Mesenchymal stem cell (in vitro differentiated cells and primary cell): Measurements from ENCODE around the gene MSI2.

Experiments used
- DNase-seq: peaks from one replicate; pipeline ENCODE4 v3.0.0-alpha.2; 2013
- H2AFZ ChIP-seq: one replicate; pipeline ENCODE4 v1.6.1; 2013; ENCODE audit warnings: low read depth, mild to moderate bottlenecking, control low read depth, inconsistent platforms, low read length, moderate library complexity
- H2AK5ac ChIP-seq: 2 replicates; pipeline ENCODE4 v1.6.1; 2013; ENCODE audit warnings: low read length, moderate library complexity, mild to moderate bottlenecking, inconsistent platforms; ENCODE audit not compliant: severe bottlenecking
- H2BK120ac ChIP-seq: one replicate; pipeline ENCODE4 v1.6.1; 2013; ENCODE audit warnings: low read depth, mild to moderate bottlenecking, inconsistent platforms, low read length, moderate library complexity
- H2BK12ac ChIP-seq, 2 experiments: one replicate each; pipeline ENCODE4 v1.6.1; 2013; ENCODE audit warnings: inconsistent platforms in 2 of 2, low read length in 2 of 2, mild to moderate bottlenecking in 2 of 2, moderate library complexity in 2 of 2, control low read depth in 1 of 2
- H2BK15ac ChIP-seq: one replicate; pipeline ENCODE4 v1.6.1; 2013; ENCODE audit warnings: mild to moderate bottlenecking, low read depth, inconsistent platforms; ENCODE audit not compliant: poor library complexity, severe bottlenecking
- H2BK5ac ChIP-seq: 2 replicates; pipeline ENCODE4 v1.6.1; 2013; ENCODE audit warnings: low read depth, mild to moderate bottlenecking, low read length, control low read depth, inconsistent platforms; ENCODE audit not compliant: poor library complexity, severe bottlenecking
- H3K14ac ChIP-seq, 2 experiments: one replicate each; pipeline ENCODE4 v1.6.1; 2013; ENCODE audit warnings: inconsistent platforms in 2 of 2, low read length in 2 of 2, control low read depth in 1 of 2, mild to moderate bottlenecking in 1 of 2, moderate library complexity in 1 of 2
- H3K18ac ChIP-seq, 2 experiments: one replicate each; pipeline ENCODE4 v1.6.1; 2013; ENCODE audit warnings: inconsistent platforms in 2 of 2, low read length in 2 of 2, control low read depth in 1 of 2, low read depth in 1 of 2, mild to moderate bottlenecking in 1 of 2
- H3K23ac ChIP-seq, 2 experiments: one replicate each; pipeline ENCODE4 v1.6.1; 2013; ENCODE audit warnings: inconsistent platforms in 2 of 2, low read length in 2 of 2, mild to moderate bottlenecking in 2 of 2, moderate library complexity in 2 of 2, control low read depth in 1 of 2
- H3K27ac ChIP-seq: 2 replicates; pipeline ENCODE4 v1.5.1; 2013; ENCODE audit warnings: mild to moderate bottlenecking, moderate library complexity, low read length, control low read depth, inconsistent platforms; ENCODE audit not compliant: poor library complexity, severe bottlenecking
- H3K27me3 ChIP-seq, 2 experiments: 2 replicates each; pipeline versions ENCODE4 v1.6.1 to v1.7.0; 2013; ENCODE audit warnings: low read length in 2 of 2, mild to moderate bottlenecking in 2 of 2, moderate library complexity in 2 of 2, control low read depth in 1 of 2, inconsistent platforms in 1 of 2; ENCODE audit not compliant: control insufficient read depth in 1 of 2, insufficient read depth in 1 of 2
- H3K36me3 ChIP-seq, 2 experiments: 2 replicates each; pipeline versions ENCODE4 v1.6.1 to v1.7.0; 2013; ENCODE audit warnings: low read length in 2 of 2, control low read depth in 1 of 2, inconsistent platforms in 1 of 2, low read depth in 1 of 2, mild to moderate bottlenecking in 1 of 2; ENCODE audit not compliant: insufficient read depth in 2 of 2, control insufficient read depth in 1 of 2
- H3K4ac ChIP-seq, 2 experiments: one replicate each; pipeline ENCODE4 v1.6.1; 2013; ENCODE audit warnings: inconsistent platforms in 2 of 2, low read length in 2 of 2, mild to moderate bottlenecking in 2 of 2, moderate library complexity in 2 of 2, control low read depth in 1 of 2, low read depth in 1 of 2
- H3K4me1 ChIP-seq: 2 replicates; pipeline ENCODE4 v1.6.1; 2013; ENCODE audit warnings: low read depth, low read length, control low read depth; ENCODE audit not compliant: control insufficient read depth, insufficient read depth
- H3K4me2 ChIP-seq: 2 replicates; pipeline ENCODE4 v1.6.1; 2013; ENCODE audit warnings: low read length, mild to moderate bottlenecking, inconsistent platforms; ENCODE audit not compliant: poor library complexity, severe bottlenecking
- H3K4me3 ChIP-seq, 2 experiments: 2 replicates each; pipeline versions ENCODE4 v1.5.1 to v1.7.0; 2013; ENCODE audit warnings: low read length in 2 of 2, mild to moderate bottlenecking in 2 of 2, control low read depth in 1 of 2, low read depth in 1 of 2; ENCODE audit not compliant: insufficient read depth in 1 of 2
- H3K79me1 ChIP-seq: replicated peaks from 2 replicates; pipeline ENCODE4 v1.6.1; 2013; ENCODE audit warnings: mild to moderate bottlenecking, control low read depth, low read length, inconsistent platforms; ENCODE audit not compliant: poor library complexity, severe bottlenecking
- H3K9ac ChIP-seq: 2 replicates; pipeline ENCODE4 v1.7.0; 2013; ENCODE audit warnings: mild to moderate bottlenecking, low read length, moderate library complexity
- H3K9me3 ChIP-seq: 2 replicates; pipeline ENCODE4 v1.7.0; 2013; ENCODE audit warnings: mild to moderate bottlenecking, low read length; ENCODE audit not compliant: control insufficient read depth
- H4K8ac ChIP-seq: one replicate; pipeline ENCODE4 v1.6.1; 2013; ENCODE audit warnings: inconsistent platforms, mild to moderate bottlenecking, low read length, moderate library complexity
- H4K91ac ChIP-seq: one replicate; pipeline ENCODE4 v1.6.1; 2013; ENCODE audit warnings: mild to moderate bottlenecking, low read length, inconsistent platforms
- WGBS: methylation state at CpG from one replicate; pipeline ENCODE4 v1.1.7; 2013; ENCODE audit warnings: mixed read lengths; 5-methylcytosine and 5-hydroxymethylcytosine counted together

The MSI2 gene

DNA sequence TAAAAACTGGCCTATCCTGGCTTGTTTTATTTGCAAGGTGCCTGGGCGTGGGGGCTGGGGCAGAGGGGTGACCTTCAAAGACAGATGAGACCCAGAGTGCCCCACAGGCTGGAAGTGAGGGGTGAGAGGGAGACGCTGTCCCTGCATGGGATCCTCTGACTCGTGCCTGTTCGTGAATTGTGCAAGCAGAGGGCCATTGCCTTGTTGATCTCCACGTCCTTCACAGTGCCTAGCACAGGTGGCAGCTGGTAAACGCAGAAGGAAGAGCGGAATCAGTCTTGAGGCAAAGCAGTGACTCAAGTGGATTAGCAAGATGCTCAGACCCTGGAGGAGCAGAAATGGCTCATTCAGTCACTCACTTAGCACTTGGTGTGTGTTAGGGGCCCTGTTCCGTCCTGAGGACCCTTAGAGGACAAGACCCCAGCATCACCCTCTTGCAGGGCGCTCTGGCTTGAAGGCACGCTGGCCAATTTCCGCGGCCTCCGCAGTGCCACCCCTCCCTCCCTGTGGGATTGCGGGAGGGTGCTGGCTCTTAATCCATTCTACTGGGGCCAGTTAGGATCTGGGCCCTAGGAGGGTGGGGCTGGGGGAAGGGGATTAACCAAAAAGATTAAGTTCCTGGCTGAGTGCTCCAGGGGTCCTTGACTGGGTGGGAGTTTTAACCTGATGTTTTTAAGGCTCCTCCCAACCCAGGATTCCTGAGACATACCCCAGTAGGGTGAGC is 337.6 kb downstream of the MSI2 start:
- no peak overlapping the region for H3K4me3 ChIP-seq
- H3K27ac ChIP-seq: no peak overlapping the region
- no peak overlapping the region for H4K91ac ChIP-seq
- H2BK15ac ChIP-seq: no peak overlapping the region
- no peak overlapping the region for H3K18ac ChIP-seq
- no peak overlapping the region for H3K23ac ChIP-seq
- no peaks in the 10 kb centered on the region for H3K36me3 ChIP-seq
- no peak overlapping the region for H2AFZ ChIP-seq
- DNase-seq: peak; percentile 15
- WGBS: 93% methylated on average over 13 of the region's 14 CpGs
- H2BK12ac ChIP-seq: no peak overlapping the region
- no peak overlapping the region for H3K4ac ChIP-seq
- peaks cover 0 to 4% of the 10 kb centered on the region in 2 experiments for H3K27me3 ChIP-seq
- no peak overlapping the region for H4K8ac ChIP-seq
- H3K9me3 ChIP-seq: no peaks in the 10 kb centered on the region
- no peak overlapping the region for H2BK120ac ChIP-seq
- no peak overlapping the region for H2AK5ac ChIP-seq
- peaks cover 9% of the 10 kb centered on the region for H3K79me1 ChIP-seq
- H3K4me2 ChIP-seq: no peak overlapping the region
- H3K4me1 ChIP-seq: peaks cover 8% of the 10 kb centered on the region
- no peak overlapping the region for H3K14ac ChIP-seq
- H2BK5ac ChIP-seq: no peak overlapping the region
- H3K9ac ChIP-seq: no peak overlapping the region

DNA sequence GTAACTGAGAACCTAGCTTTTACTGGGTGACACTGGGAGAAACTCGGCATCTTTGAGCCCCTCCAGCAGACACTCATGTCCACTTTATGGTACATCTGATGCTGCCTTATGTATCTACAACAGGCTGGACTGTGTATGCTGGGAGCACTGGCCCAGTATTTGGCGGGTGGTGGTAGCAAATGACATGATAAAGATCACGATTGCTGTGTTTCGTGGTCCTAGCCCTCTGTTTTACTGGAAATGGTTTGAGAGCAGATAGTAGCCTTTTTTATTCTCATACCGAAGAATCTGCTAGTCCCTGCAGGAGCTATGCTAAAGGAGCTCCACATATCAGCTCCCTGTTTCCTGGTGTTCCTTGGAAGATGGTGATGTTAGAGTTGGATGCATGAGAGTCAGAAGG is 338.4 kb downstream of the MSI2 start:
- WGBS: 98% methylated on average over 5 of the region's 5 CpGs
- Histone ChIP-seq H3K36me3 (no peaks in the 10 kb centered on the region), H2BK15ac (no peak overlapping the region)

DNA sequence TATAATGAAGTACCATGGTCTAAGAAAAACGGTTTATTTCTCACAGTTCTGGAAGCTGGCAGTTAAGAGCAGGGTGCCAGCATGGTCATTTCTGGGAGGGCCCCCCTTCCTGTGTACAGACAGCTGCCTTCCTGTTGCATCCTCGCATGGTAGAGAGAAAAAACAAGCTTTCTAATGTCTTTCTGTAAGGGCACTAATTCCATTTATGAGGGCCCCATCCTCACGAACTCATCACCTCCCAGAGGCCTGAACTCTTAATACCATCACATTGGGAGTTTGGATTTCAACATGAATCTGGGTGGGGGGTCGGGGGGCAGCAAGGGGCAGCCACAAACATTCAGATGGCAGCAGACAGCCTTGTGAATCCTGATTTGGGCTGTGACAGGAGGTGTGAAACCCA is 339.1 kb downstream of the MSI2 start:
- Histone ChIP-seq H2BK15ac (no peak overlapping the region), H3K9me3 (no peaks in the 10 kb centered on the region), H3K18ac (no peak overlapping the region), H4K8ac (no peak overlapping the region), H2BK120ac (no peak overlapping the region), H3K4me2 (no peak overlapping the region), H3K27me3 (peaks cover 0 to 4% of the 10 kb centered on the region in 2 experiments), H3K4me3 (no peak overlapping the region), H2BK12ac (no peak overlapping the region), H3K36me3 (no peaks in the 10 kb centered on the region), H2AFZ (no peak overlapping the region), H2BK5ac (no peak overlapping the region), H3K23ac (no peak overlapping the region), H2AK5ac (no peak overlapping the region), H4K91ac (no peak overlapping the region), H3K9ac (no peak overlapping the region), H3K79me1 (peaks cover 9% of the 10 kb centered on the region), H3K14ac (no peak overlapping the region), H3K4me1 (peaks cover 2% of the 10 kb centered on the region), H3K27ac (no peak overlapping the region), H3K4ac (no peak overlapping the region)
- DNase-seq: no peak
- WGBS: 91% methylated on average over 2 of the region's 4 CpGs

More for the DNA sequence above, 338.4 kb downstream of the MSI2 start:
- no peak for DNase-seq
- Histone ChIP-seq H3K4me3 (no peak overlapping the region), H4K91ac (no peak overlapping the region), H2BK120ac (no peak overlapping the region), H2BK12ac (no peak overlapping the region), H3K4me1 (peaks cover 2% of the 10 kb centered on the region), H3K4me2 (no peak overlapping the region), H4K8ac (no peak overlapping the region), H3K27me3 (peaks cover 0 to 4% of the 10 kb centered on the region in 2 experiments), H3K79me1 (peaks cover 9% of the 10 kb centered on the region), H3K18ac (no peak overlapping the region), H2BK5ac (no peak overlapping the region), H3K23ac (no peak overlapping the region), H3K9me3 (no peaks in the 10 kb centered on the region), H2AK5ac (no peak overlapping the region), H3K27ac (no peak overlapping the region), H3K14ac (no peak overlapping the region), H3K9ac (no peak overlapping the region), H2AFZ (no peak overlapping the region), H3K4ac (no peak overlapping the region)

DNA sequence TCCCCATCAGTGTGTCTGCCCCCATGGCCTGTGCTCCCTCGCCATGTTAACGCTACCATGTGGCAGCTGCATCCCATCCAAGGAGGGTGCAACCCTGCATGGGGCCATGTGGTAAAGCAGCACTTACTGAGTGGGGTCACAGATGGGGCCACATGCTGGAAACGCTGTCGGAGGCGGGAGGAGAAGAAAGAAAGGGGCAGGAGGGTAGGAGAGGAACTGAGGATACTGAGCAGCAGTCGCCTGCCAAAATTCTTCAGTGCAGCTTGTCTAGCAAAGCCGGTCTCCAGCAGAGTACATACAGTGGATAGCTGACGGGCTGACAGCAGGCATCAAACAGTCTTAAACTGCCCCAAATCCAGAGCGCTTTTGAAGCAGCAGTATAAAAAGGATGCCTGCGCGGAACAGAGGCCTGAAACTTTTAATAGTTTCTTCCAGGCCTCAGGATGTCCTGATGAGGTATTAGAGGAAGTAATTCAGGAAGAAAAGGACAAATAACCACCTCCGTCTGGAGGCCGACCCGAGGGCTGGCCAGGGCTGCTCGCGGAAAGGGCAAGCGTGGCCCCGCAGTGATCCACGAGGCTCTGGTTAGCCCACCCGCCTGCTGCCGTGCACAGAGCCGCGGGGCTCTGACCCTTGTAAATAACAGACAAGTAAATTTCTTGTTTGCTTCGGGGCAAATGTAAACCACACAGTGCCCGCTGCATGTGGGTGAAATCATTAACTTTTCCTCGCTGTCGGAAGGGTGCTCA is 339.8 kb downstream of the MSI2 start:
- H3K4me3 ChIP-seq: no peak overlapping the region
- H4K8ac ChIP-seq: peak overlapping the region; percentile 15
- no peak overlapping the region for H3K4me2 ChIP-seq
- H3K18ac ChIP-seq: peak overlapping the region in 1 of 2 experiments; percentile 52
- H4K91ac ChIP-seq: no peak overlapping the region
- H3K4me1 ChIP-seq: peaks cover 5% of the 10 kb centered on the region
- H3K14ac ChIP-seq: peak overlapping the region in 1 of 2 experiments; percentile 45
- DNase-seq: no peak
- no peak overlapping the region for H3K4ac ChIP-seq
- H3K9me3 ChIP-seq: no peaks in the 10 kb centered on the region
- peaks cover 0 to 4% of the 10 kb centered on the region in 2 experiments for H3K27me3 ChIP-seq
- no peak overlapping the region for H2BK15ac ChIP-seq
- H2AFZ ChIP-seq: no peak overlapping the region
- H2BK5ac ChIP-seq: no peak overlapping the region
- H3K79me1 ChIP-seq: peaks cover 11% of the 10 kb centered on the region
- H2AK5ac ChIP-seq: no peak overlapping the region
- WGBS: 65% methylated on average over 27 of the region's 27 CpGs
- H3K23ac ChIP-seq: no peak overlapping the region
- H2BK120ac ChIP-seq: no peak overlapping the region
- H2BK12ac ChIP-seq: no peak overlapping the region
- H3K9ac ChIP-seq: no peak overlapping the region
- no peaks in the 10 kb centered on the region for H3K36me3 ChIP-seq
- no peak overlapping the region for H3K27ac ChIP-seq
